ENCODE results near the gene MT2A. TPM values are rescaled to one million over a fixed set of nuclear protein-coding genes. Genes with fewer than 3 reads are reported as not detected.

The MT2A gene
- total and polyA plus RNA-seq, 10 of the 15 experiments (the other 5 are each of a cell fraction or from before 2014, with no cell fraction given): 7.3 to 271 (median 53.5) TPM

- TF ChIP-seq, protein P1, sequence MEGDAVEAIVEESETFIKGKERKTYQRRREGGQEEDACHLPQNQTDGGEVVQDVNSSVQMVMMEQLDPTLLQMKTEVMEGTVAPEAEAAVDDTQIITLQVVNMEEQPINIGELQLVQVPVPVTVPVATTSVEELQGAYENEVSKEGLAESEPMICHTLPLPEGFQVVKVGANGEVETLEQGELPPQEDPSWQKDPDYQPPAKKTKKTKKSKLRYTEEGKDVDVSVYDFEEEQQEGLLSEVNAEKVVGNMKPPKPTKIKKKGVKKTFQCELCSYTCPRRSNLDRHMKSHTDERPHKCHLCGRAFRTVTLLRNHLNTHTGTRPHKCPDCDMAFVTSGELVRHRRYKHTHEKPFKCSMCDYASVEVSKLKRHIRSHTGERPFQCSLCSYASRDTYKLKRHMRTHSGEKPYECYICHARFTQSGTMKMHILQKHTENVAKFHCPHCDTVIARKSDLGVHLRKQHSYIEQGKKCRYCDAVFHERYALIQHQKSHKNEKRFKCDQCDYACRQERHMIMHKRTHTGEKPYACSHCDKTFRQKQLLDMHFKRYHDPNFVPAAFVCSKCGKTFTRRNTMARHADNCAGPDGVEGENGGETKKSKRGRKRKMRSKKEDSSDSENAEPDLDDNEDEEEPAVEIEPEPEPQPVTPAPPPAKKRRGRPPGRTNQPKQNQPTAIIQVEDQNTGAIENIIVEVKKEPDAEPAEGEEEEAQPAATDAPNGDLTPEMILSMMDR (IDR thresholded peaks at IDR 0.05 in 2 of 3, conservative IDR thresholded peaks at IDR 0.05 in 1 of 3; ENCODE audit: control insufficient read depth in 2 of 3, extremely low read depth in 1 of 3, insufficient read depth in 1 of 3, low read depth in 3 of 3, low read length in 3 of 3): no peak
- TF ChIP-seq CEBPZ (IDR thresholded peaks at IDR 0.05; ENCODE audit: low read depth, low read length): no peak
- no peak for TF ChIP-seq NFYA (IDR thresholded peaks at IDR 0.05; ENCODE audit: borderline replicate concordance, low read depth, low read length)
Observed at GRCh38 chr16:56613706-56614105, 5.3 kb downstream of the MT2A start (continued).

- TF ChIP-seq IKZF2 (IDR thresholded peaks at IDR 0.05): 0 out of 4 replicates have a peak, but pooled peaks of 1 of the 2 experiments have one; percentile 45
- TF ChIP-seq RUNX3 (IDR thresholded peaks at IDR 0.05; ENCODE audit: low read length): peak; percentile 47
- no peak for TF ChIP-seq NR2C1 (IDR thresholded peaks at IDR 0.05)
- peak; percentile 72 for TF ChIP-seq JUNB (IDR thresholded peaks at IDR 0.05)
- no peak for DNase-seq (ENCODE audit: low read depth, low spot score)
- FAIRE-seq: no peak
- Histone ChIP-seq H3K4me3 (no peak overlapping the region), H2AFZ (ENCODE audit: control insufficient read depth, low read depth, low read length) (no peak overlapping the region), H3K79me2 (ENCODE audit: control insufficient read depth, insufficient read depth, low read length) (no peaks in the 10 kb centered on the region), H4K20me1 (ENCODE audit: control insufficient read depth, insufficient read depth) (no peaks in the 10 kb centered on the region), H3K9me3 (replicated peaks; ENCODE audit: control insufficient read depth, insufficient read depth, low read length) (no peaks in the 10 kb centered on the region), H3K4me2 (ENCODE audit: control insufficient read depth, insufficient read depth) (no peak overlapping the region), H3K4me1 (ENCODE audit: control insufficient read depth, insufficient read depth, low read length) (peaks cover 21% of the 10 kb centered on the region), H3K27me3 (replicated peaks in 1 of 2; ENCODE audit: control insufficient read depth in 2 of 2, insufficient read depth in 2 of 2, low read length in 1 of 2) (peaks cover 0 to 5% of the 10 kb centered on the region in 2 experiments; a peak in 2 of 4 replicates), H3K36me3 (ENCODE audit: control insufficient read depth in 2 of 2, insufficient read depth in 2 of 2, low read length in 1 of 2) (no peaks in the 10 kb centered on the region), H3K9ac (ENCODE audit: control insufficient read depth, insufficient read depth, low read length) (no peak overlapping the region), H3K27ac (ENCODE audit: control insufficient read depth, insufficient read depth) (no peak overlapping the region)
- intact Hi-C loops (cut with micrococcal nuclease; ENCODE audit: unreplicated experiment) (no loop called here), in situ Hi-C loops (cut with MboI) (no loop called here)
- ATAC-seq: peak; percentile 12
- SMC1A ChIA-PET (ENCODE audit: uncharacterized antibody, unreplicated experiment): interaction anchor here (1.5 kb wide), 1 partner anchor 14 kb away, joined by 5 read pairs; no protein-coding TSS in a partner anchor
- RAD21 ChIA-PET (ENCODE audit: unreplicated experiment): no interaction called here
- CTCF ChIA-PET: interaction anchor here (1.3 to 1.5 kb wide), 2 partner anchors 14 to 87 kb away, joined by 3 to 4 read pairs; no protein-coding TSS in a partner anchor
- POLR2A ChIA-PET: interaction anchor here (0.7 kb wide), 1 partner anchor 1958 kb away, joined by 6 read pairs; no protein-coding TSS in a partner anchor
- BruUV-seq (replicated peaks): no TSS peak
Observed at GRCh38 chr16:56614549-56614991, 6.2 kb downstream of the MT2A start.

Data from GM12878 (cell line).